Activated T-helper 1 cell treated with anti-CD3 and anti-CD28 coated beads, Interleukin-12 subunit alpha, Interleukin-12 subunit beta, Interleukin-2, Interleukin-4 antibody, amounts not matched to agents 30 ng/mL and 10 ng/mL and 1 ng/mL, durations not matched to agents 14 hours and 24 hours and 36 hours (primary cell): Measurements from ENCODE around the gene HIPK2. TPM values are rescaled to one million over a fixed set of nuclear protein-coding genes. Genes with fewer than 3 reads are reported as not detected.

Experiments used
- DNase-seq: peaks from one replicate; pipeline ENCODE4 v3.0.0; 2021; ENCODE audit warnings: low spot score
- H3K27ac Mint-ChIP-seq: one replicate; pipeline ENCODE4 v1.8.0; 2021; ENCODE audit warnings: mild to moderate bottlenecking, mixed read lengths
- H3K27me3 Mint-ChIP-seq: one replicate; pipeline ENCODE4 v1.8.0; 2022; ENCODE audit warnings: mild to moderate bottlenecking, moderate library complexity, mixed read lengths; ENCODE audit not compliant: insufficient read depth
- H3K36me3 Mint-ChIP-seq: one replicate; pipeline ENCODE4 v1.8.0; 2021; ENCODE audit warnings: low read depth, mixed read lengths
- H3K4me1 Mint-ChIP-seq: one replicate; pipeline ENCODE4 v1.8.0; 2021; ENCODE audit warnings: low read depth, mixed read lengths
- H3K4me3 Mint-ChIP-seq: one replicate; pipeline ENCODE4 v1.8.0; 2021; ENCODE audit warnings: mild to moderate bottlenecking, moderate library complexity, mixed read lengths
- H3K9me3 Mint-ChIP-seq: one replicate; pipeline ENCODE4 v1.8.0; 2021; ENCODE audit warnings: mixed read lengths
- intact Hi-C: fragments of 100-400 bp; cut with micrococcal nuclease; formaldehyde crosslinking; loops from one replicate; pipeline ENCODE4 v1.15.1; 2024
- total RNA-seq: library from RNA; stranded (reverse); gene quantifications from 2 replicates; pipeline ENCODE4 v1.2.3, GENCODE V29; 2022

Gene HIPK2
- total RNA-seq, result 28.3 and 29.2 TPM in 2 replicates

GRCh38 chr7:139777948-139778841 lies at the start of gene HIPK2:
Gene HIPK2 (minus strand): TSS chr7:139777998. CDS start chr7:139777623, 375 bp downstream.
- no peaks in the 10 kb centered on the region for H3K9me3 Mint-ChIP-seq
- peak within 1 kb of the TSS; percentile 99 for H3K4me3 Mint-ChIP-seq
- H3K36me3 Mint-ChIP-seq, result peaks cover 11% of the 10 kb centered on the region
- H3K27ac Mint-ChIP-seq, result peak within 1 kb of the TSS; percentile 98
- peak; percentile 65 for DNase-seq
- peaks cover 48% of the 10 kb centered on the region for H3K4me1 Mint-ChIP-seq
- peaks cover 15% of the 10 kb centered on the region for H3K27me3 Mint-ChIP-seq
- intact Hi-C loops, result loop anchor here (2.0 to 10.0 kb wide), 8 partner anchors 51 to 699 kb away; partner anchors contain the start of genes KDM7A, MKRN1, PARP12 and TBXAS1

- Mint-ChIP-seq H3K27me3 (peaks cover 16% of the 10 kb centered on the region), H3K36me3 (peaks cover 3% of the 10 kb centered on the region), H3K4me1 (peaks cover 37% of the 10 kb centered on the region), H3K9me3 (no peaks in the 10 kb centered on the region), H3K4me3 (no peak overlapping the region), H3K27ac (no peak overlapping the region)
- intact Hi-C loops, result loop anchor here (5.0 kb wide), 1 partner anchor 180 kb away; no protein-coding TSS in a partner anchor
- no peak for DNase-seq
These were observed 49.2 kb upstream of the HIPK2 start for GRCh38 chr7:139827042-139827441.

DNA sequence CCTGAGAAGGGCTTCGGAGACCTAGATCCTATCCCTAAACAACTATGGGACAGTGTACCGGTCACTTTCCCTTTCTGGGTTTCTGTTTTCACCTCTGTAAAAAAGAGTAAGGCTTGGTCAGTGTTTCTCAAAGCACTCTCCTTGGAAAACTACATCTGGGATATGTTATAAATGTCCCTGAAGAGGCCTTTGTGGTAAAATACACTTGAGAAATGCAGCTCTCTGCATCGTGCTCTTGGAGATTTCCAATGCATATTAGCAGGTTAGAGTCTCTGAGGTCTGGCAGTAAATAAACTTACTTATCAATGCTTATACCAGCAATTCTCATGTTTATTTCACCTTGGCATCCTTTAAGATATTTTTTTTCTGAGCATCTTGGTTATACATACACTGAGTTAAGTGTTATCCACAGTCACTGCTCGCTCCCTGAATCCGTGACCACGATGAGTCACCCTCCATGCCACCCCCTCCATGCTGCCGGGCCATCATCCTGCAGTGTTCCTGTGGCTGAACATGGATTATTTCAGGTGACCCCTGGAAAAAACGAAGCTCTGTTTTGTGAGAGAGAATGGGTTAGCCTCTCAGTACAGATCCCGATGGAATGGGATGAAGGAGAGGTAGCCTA lies 48.0 kb upstream of the HIPK2 start:
- intact Hi-C loops, result loop anchor here (5.0 kb wide), 1 partner anchor 178 kb away; no protein-coding TSS in a partner anchor
- Mint-ChIP-seq H3K27ac (no peak overlapping the region), H3K4me1 (peaks cover 31% of the 10 kb centered on the region), H3K27me3 (peaks cover 16% of the 10 kb centered on the region), H3K36me3 (no peaks in the 10 kb centered on the region), H3K9me3 (no peaks in the 10 kb centered on the region), H3K4me3 (no peak overlapping the region)
- DNase-seq, result no peak

DNA sequence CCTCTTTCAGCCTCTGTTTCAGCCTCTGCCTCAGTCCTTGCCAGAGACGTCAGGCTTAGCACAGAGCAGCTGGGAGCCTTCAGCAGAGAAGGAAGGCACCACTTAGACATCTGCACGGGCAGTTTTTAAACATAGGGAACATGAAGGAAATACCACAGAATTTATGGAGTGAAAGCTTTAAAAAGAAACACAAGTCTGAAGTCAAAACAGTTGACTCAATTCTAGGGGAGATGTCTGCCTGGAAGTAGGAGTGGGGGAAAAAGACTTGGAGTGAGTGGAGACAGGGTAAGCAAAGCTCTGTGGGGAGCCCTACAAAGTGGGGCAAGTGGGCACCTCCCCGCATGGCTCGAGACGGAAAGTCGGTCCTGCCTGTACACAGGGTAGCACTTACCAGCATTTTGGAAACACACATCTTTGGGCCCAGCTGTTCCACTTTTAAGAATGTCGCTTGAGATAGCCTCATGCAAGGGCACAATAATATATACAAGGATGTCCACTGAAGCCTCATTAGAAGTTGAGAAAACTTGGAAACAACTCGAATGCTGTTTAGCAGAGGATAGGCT lies 46.2 kb upstream of the HIPK2 start:
- Mint-ChIP-seq H3K4me3 (no peak overlapping the region), H3K4me1 (peaks cover 14% of the 10 kb centered on the region), H3K9me3 (no peaks in the 10 kb centered on the region), H3K27me3 (peaks cover 16% of the 10 kb centered on the region), H3K27ac (no peak overlapping the region), H3K36me3 (no peaks in the 10 kb centered on the region)
- DNase-seq, result no peak
- intact Hi-C loops, result no loop called here

GRCh38 chr7:139822855-139823254 lies 45.1 kb upstream of the HIPK2 start:
- intact Hi-C loops, result no loop called here
- Mint-ChIP-seq H3K36me3 (no peaks in the 10 kb centered on the region), H3K4me1 (peaks cover 4% of the 10 kb centered on the region), H3K27me3 (peaks cover 16% of the 10 kb centered on the region), H3K27ac (no peak overlapping the region), H3K4me3 (no peak overlapping the region), H3K9me3 (no peaks in the 10 kb centered on the region)
- no peak for DNase-seq

DNA sequence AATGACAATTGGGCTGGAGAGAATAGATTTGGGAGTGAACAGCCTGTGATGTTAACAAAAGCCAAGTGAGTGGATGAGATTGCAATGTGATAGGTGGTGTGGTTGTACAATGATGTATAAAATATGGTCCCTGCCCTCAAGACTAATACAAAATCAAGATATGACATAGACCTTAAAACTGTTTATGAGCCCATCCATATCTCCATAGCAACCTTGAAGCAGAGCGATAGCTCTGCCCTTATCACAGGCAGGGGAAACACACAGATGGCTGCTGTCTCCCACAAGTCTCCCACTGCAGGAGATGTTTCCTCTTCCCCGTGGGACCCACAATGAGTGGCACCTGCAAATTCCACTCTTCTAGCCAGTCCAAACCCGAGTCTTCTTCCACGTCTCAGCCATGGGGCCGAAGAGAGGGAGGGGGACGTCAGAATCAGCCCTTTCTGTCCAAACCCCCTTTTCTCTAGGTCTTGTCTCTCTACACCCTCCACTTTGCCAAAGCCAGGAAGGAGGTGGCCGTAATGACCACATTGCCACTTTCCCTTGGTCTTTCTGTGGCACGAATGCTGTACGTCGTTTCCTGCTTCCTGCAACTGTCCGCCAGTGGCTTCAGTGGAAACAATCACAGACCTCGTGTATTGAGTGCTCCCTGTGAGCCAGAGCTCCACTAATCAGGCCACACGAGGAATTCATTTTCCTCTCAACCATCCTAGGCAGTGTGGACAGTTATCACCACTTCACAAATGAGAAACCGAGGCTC lies 43.7 kb upstream of the HIPK2 start:
- H3K4me1 Mint-ChIP-seq, result no peaks in the 10 kb centered on the region
- H3K27me3 Mint-ChIP-seq, result peaks cover 7% of the 10 kb centered on the region
- no peak overlapping the region for H3K4me3 Mint-ChIP-seq
- H3K9me3 Mint-ChIP-seq, result peaks cover 9% of the 10 kb centered on the region
- no peaks in the 10 kb centered on the region for H3K36me3 Mint-ChIP-seq
- intact Hi-C loops, result no loop called here
- DNase-seq, result no peak
- no peak overlapping the region for H3K27ac Mint-ChIP-seq

GRCh38 chr7:139820089-139820488 lies 42.3 kb upstream of the HIPK2 start:
- Mint-ChIP-seq H3K4me1 (no peaks in the 10 kb centered on the region), H3K27me3 (no peaks in the 10 kb centered on the region), H3K36me3 (peaks cover 2% of the 10 kb centered on the region), H3K4me3 (no peak overlapping the region), H3K9me3 (peaks cover 20% of the 10 kb centered on the region), H3K27ac (no peak overlapping the region)
- intact Hi-C loops, result no loop called here
- no peak for DNase-seq

DNA sequence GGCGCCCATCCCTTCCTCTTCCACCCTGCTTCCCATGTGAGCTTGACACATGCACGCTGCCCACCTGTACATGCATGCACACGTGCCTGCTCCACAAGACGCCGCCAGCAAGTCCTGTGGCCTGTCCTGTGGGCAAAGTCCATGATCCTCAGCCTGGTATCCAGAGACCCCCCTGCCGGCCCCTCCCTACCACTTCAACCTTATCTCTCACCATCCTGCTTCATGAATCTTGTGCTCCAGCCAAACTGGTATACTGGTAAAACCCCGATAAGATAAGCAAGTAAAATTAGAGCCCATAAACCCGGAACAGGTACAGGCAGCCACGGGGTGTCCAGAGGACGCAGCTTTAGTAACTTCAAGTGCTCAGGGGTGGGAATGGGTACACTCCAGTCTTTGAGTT lies 39.5 kb upstream of the HIPK2 start:
- Mint-ChIP-seq H3K9me3 (peaks cover 20% of the 10 kb centered on the region), H3K36me3 (peaks cover 2% of the 10 kb centered on the region), H3K4me3 (no peak overlapping the region), H3K27ac (no peak overlapping the region), H3K4me1 (peaks cover 7% of the 10 kb centered on the region), H3K27me3 (no peaks in the 10 kb centered on the region)
- intact Hi-C loops, result no loop called here
- no peak for DNase-seq

DNA sequence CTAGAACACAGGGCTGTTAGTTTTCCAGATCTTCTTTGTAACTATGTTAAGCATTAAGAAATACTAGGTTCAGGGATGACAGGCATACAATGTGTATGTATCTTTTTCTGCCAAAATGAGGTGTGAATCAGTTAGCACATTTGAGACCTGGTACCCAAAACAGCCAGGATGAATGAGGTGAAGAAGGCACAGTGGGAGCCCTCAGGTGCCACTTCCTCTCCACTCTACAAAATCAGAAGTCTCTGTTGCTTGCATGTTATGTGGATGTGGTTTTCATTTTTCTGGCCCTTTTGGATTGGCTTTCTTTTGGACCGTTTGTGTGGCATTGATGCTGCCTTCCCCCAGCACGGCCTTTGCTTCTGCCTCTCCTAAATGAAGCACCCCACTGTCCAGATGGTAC lies 35.9 kb upstream of the HIPK2 start:
- no peak overlapping the region for H3K27ac Mint-ChIP-seq
- no peak for DNase-seq
- intact Hi-C loops, result no loop called here
- no peak overlapping the region for H3K4me3 Mint-ChIP-seq
- H3K36me3 Mint-ChIP-seq, result peaks cover 2% of the 10 kb centered on the region
- peaks cover 2% of the 10 kb centered on the region for H3K27me3 Mint-ChIP-seq
- peaks cover 20% of the 10 kb centered on the region for H3K9me3 Mint-ChIP-seq
- peaks cover 7% of the 10 kb centered on the region for H3K4me1 Mint-ChIP-seq

DNA sequence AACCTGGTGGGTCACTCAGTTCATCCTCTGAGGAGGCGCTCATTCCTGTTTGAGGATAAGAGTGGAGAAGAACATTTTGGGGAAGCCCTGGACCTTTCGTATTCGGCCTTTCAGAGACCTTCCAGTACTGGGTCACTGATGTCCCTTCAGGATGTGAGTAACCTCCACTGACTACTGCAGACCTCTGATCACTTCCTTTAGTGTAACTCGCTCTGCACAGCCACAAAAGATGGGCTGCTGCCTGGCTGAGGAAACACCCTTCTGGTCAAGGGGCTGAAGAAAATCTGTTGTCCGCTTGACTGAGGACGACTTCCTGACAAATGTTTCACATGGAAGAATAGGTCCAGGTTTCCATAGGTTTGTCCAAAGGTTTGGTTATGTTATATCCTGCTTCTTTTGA lies 35.4 kb upstream of the HIPK2 start:
- Mint-ChIP-seq H3K27me3 (peaks cover 2% of the 10 kb centered on the region), H3K27ac (no peak overlapping the region), H3K9me3 (peaks cover 20% of the 10 kb centered on the region), H3K36me3 (peaks cover 2% of the 10 kb centered on the region), H3K4me3 (no peak overlapping the region), H3K4me1 (peaks cover 7% of the 10 kb centered on the region)
- intact Hi-C loops, result no loop called here
- DNase-seq, result no peak

GRCh38 chr7:139811066-139811465 lies 33.3 kb upstream of the HIPK2 start:
- H3K4me3 Mint-ChIP-seq, result no peak overlapping the region
- intact Hi-C loops, result no loop called here
- H3K27ac Mint-ChIP-seq, result no peak overlapping the region
- DNase-seq, result no peak
- H3K27me3 Mint-ChIP-seq, result peaks cover 9% of the 10 kb centered on the region
- H3K9me3 Mint-ChIP-seq, result peaks cover 12% of the 10 kb centered on the region
- peaks cover 6% of the 10 kb centered on the region for H3K36me3 Mint-ChIP-seq
- peaks cover 7% of the 10 kb centered on the region for H3K4me1 Mint-ChIP-seq

DNA sequence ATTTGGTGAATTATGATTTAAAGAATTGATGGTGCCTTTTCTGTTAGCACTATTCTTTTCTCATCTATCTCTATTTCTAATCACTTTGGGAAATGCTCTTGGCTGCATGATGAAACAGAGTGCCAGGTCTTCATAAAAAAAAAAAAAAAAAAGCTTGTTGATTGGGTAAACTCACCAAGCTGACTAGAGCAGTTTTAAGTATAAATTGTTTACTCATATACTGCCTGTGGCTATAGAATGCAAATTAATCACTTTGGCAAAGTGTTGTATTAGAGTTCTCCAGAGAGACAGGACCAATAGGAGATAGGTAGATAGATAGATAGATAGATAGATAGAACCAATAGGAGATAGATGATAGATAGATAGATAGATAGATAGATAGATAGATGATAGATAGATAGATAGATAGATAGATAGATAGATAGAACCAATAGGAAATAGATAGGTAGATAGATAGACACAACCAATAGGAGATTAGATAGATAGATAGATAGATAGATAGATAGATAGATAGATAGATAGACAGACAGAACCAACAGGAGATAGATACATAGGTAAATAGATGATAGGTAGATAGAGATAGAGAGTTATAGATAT lies 31.1 kb upstream of the HIPK2 start:
- intact Hi-C loops, result no loop called here

More for the DNA sequence above, 31.1 kb upstream of the HIPK2 start:
- DNase-seq, result no peak
- peaks cover 12% of the 10 kb centered on the region for H3K9me3 Mint-ChIP-seq
- no peak overlapping the region for H3K27ac Mint-ChIP-seq
- H3K4me1 Mint-ChIP-seq, result peaks cover 5% of the 10 kb centered on the region
- peaks cover 3% of the 10 kb centered on the region for H3K36me3 Mint-ChIP-seq
- no peak overlapping the region for H3K4me3 Mint-ChIP-seq
- peaks cover 9% of the 10 kb centered on the region for H3K27me3 Mint-ChIP-seq
